Measurements from ENCODE around the gene CCDC174. TPM values are rescaled to one million over a fixed set of nuclear protein-coding genes. Genes with fewer than 3 reads are reported as not detected.

CCDC174 gene
- total and polyA plus RNA-seq, 2 donors (not counting 1 experiment from before 2014, with no cell fraction given), result 9.9 to 47.1 TPM

- H3K4me3 ChIP-seq (ENCODE audit: control extremely low read depth in 1 of 5, extremely low read depth in 1 of 5, insufficient read depth in 1 of 5, low read depth in 2 of 5, low read length in 4 of 5), result no peak overlapping the region
- intact Hi-C loops (cut with micrococcal nuclease), result no loop called here
- H3K27ac ChIP-seq (ENCODE audit: low read length in 2 of 2), result no peak overlapping the region
- no peaks in the 10 kb centered on the region for H4K20me1 ChIP-seq (ENCODE audit: control insufficient read depth, insufficient read depth, low read length, poor library complexity, severe bottlenecking)
- no peak overlapping the region for H3K4me2 ChIP-seq (replicated peaks; ENCODE audit: low read depth, low read length, poor library complexity, severe bottlenecking)
- H3K4me1 ChIP-seq (ENCODE audit: control insufficient read depth in 2 of 2, insufficient read depth in 2 of 2, low read length in 2 of 2), result no peaks in the 10 kb centered on the region
- no peak for ATAC-seq (ENCODE audit: low read depth)
- Mint-ChIP-seq H3K9me3 (ENCODE audit: insufficient read depth) (no peaks in the 10 kb centered on the region), H3K27me3 (no peaks in the 10 kb centered on the region), H3K4me3 (no peak overlapping the region), H3K27ac (no peak overlapping the region), H3K4me1 (peaks cover 3% of the 10 kb centered on the region)
- 100% methylated on average over 1 of the region's 2 CpGs for WGBS (ENCODE audit: insufficient coverage)
- no peak for DNase-seq
- TF ChIP-seq, protein P1, sequence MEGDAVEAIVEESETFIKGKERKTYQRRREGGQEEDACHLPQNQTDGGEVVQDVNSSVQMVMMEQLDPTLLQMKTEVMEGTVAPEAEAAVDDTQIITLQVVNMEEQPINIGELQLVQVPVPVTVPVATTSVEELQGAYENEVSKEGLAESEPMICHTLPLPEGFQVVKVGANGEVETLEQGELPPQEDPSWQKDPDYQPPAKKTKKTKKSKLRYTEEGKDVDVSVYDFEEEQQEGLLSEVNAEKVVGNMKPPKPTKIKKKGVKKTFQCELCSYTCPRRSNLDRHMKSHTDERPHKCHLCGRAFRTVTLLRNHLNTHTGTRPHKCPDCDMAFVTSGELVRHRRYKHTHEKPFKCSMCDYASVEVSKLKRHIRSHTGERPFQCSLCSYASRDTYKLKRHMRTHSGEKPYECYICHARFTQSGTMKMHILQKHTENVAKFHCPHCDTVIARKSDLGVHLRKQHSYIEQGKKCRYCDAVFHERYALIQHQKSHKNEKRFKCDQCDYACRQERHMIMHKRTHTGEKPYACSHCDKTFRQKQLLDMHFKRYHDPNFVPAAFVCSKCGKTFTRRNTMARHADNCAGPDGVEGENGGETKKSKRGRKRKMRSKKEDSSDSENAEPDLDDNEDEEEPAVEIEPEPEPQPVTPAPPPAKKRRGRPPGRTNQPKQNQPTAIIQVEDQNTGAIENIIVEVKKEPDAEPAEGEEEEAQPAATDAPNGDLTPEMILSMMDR (IDR thresholded peaks at IDR 0.05), result no peak
- no peak for TF ChIP-seq EZH2 (IDR thresholded peaks at IDR 0.05; ENCODE audit: borderline replicate concordance, insufficient read depth, low read depth, low read length, poor library complexity, severe bottlenecking)
- ChIA-PET POLR2A (no interaction called here), CTCF (interaction anchor here (0.7 kb wide), 1 partner anchor 38 kb away, joined by 4 read pairs; no protein-coding TSS in a partner anchor)
- no peaks in the 10 kb centered on the region for H3K9me3 ChIP-seq (ENCODE audit: control extremely low read depth in 1 of 3, control insufficient read depth in 2 of 3, insufficient read depth in 1 of 3, low read length in 2 of 3)
- H3K36me3 ChIP-seq (replicated peaks in 1 of 2; ENCODE audit: control extremely low read depth in 1 of 2, control insufficient read depth in 1 of 2, extremely low read depth in 1 of 2, insufficient read depth in 2 of 2, low read length in 1 of 2), result no peaks in the 10 kb centered on the region
- no peaks in the 10 kb centered on the region for H3K79me2 ChIP-seq (ENCODE audit: control insufficient read depth, insufficient read depth, low read length)
- no peak overlapping the region for H2AFZ ChIP-seq (ENCODE audit: insufficient read depth, low read depth, low read length, poor library complexity, severe bottlenecking)
- no peaks in the 10 kb centered on the region for H3K27me3 ChIP-seq (replicated peaks in 1 of 4; ENCODE audit: control extremely low read depth in 1 of 4, control insufficient read depth in 3 of 4, insufficient read depth in 4 of 4, low read length in 3 of 4)
- no peak overlapping the region for H3K9ac ChIP-seq (ENCODE audit: low read length)
Observed at GRCh38 chr3:14719006-14719405, 67.4 kb downstream of the CCDC174 start.

GRCh38 chr3:14721126-14721864, 69.7 kb downstream of the CCDC174 start:
- Histone ChIP-seq H3K9ac (ENCODE audit: low read length) (no peak overlapping the region), H3K4me3 (ENCODE audit: control extremely low read depth in 1 of 5, extremely low read depth in 1 of 5, insufficient read depth in 1 of 5, low read depth in 2 of 5, low read length in 4 of 5) (no peak overlapping the region), H3K27me3 (replicated peaks in 1 of 4; ENCODE audit: control extremely low read depth in 1 of 4, control insufficient read depth in 3 of 4, insufficient read depth in 4 of 4, low read length in 3 of 4) (no peaks in the 10 kb centered on the region), H3K79me2 (ENCODE audit: control insufficient read depth, insufficient read depth, low read length) (no peaks in the 10 kb centered on the region), H3K9me3 (ENCODE audit: control extremely low read depth in 1 of 3, control insufficient read depth in 2 of 3, insufficient read depth in 1 of 3, low read length in 2 of 3) (no peaks in the 10 kb centered on the region), H2AFZ (ENCODE audit: insufficient read depth, low read depth, low read length, poor library complexity, severe bottlenecking) (no peak overlapping the region), H3K4me1 (ENCODE audit: control insufficient read depth in 2 of 2, insufficient read depth in 2 of 2, low read length in 2 of 2) (no peaks in the 10 kb centered on the region), H4K20me1 (ENCODE audit: control insufficient read depth, insufficient read depth, low read length, poor library complexity, severe bottlenecking) (no peaks in the 10 kb centered on the region), H3K4me2 (replicated peaks; ENCODE audit: low read depth, low read length, poor library complexity, severe bottlenecking) (no peak overlapping the region), H3K27ac (ENCODE audit: low read length in 2 of 2) (no peak overlapping the region), H3K36me3 (replicated peaks in 1 of 2; ENCODE audit: control extremely low read depth in 1 of 2, control insufficient read depth in 1 of 2, extremely low read depth in 1 of 2, insufficient read depth in 2 of 2, low read length in 1 of 2) (no peaks in the 10 kb centered on the region)
- peak; percentile 9 for DNase-seq
- TF ChIP-seq, protein P1 (IDR thresholded peaks at IDR 0.05), result no peak
- TF ChIP-seq EZH2 (IDR thresholded peaks at IDR 0.05; ENCODE audit: borderline replicate concordance, insufficient read depth, low read depth, low read length, poor library complexity, severe bottlenecking), result no peak
- POLR2A ChIA-PET, result no interaction called here
- CTCF ChIA-PET, result no interaction called here
- H3K4me1 Mint-ChIP-seq, result peaks cover 3% of the 10 kb centered on the region
- H3K27ac Mint-ChIP-seq, result no peak overlapping the region
- ATAC-seq (ENCODE audit: low read depth), result no peak
- no peaks in the 10 kb centered on the region for H3K9me3 Mint-ChIP-seq (ENCODE audit: insufficient read depth)
- intact Hi-C loops (cut with micrococcal nuclease), result no loop called here
- no peaks in the 10 kb centered on the region for H3K27me3 Mint-ChIP-seq
- 84% methylated on average over 3 of the region's 8 CpGs for WGBS (ENCODE audit: insufficient coverage)
- H3K4me3 Mint-ChIP-seq, result no peak overlapping the region

Measured in B cell (primary cell).